Measurements from ENCODE around the gene SREK1IP1. TPM values are rescaled to one million over a fixed set of nuclear protein-coding genes. Genes with fewer than 3 reads are reported as not detected.

SREK1IP1 gene
- 3.7 and 6.3 TPM in 2 replicates for total RNA-seq

GRCh38 chr5:64768358-64769312 is at the start of gene SREK1IP1, which contains the start of gene CWC27:
TSS of gene SREK1IP1 (minus strand) at chr5:64768691. CDS start at chr5:64768517, 174 bp downstream.
TSS of gene CWC27 (plus strand) at chr5:64768930. CDS start at chr5:64769147, 217 bp downstream.

GRCh38 chr5:64690417-64691151 is 77.9 kb downstream of the SREK1IP1 start, which contains the start of gene SHISAL2B:
TSS of gene SHISAL2B (plus strand) at chr5:64690503. CDS start at chr5:64690624, 121 bp downstream.

Other genes with a start within 250 kb of the SREK1IP1 start
- gene SHISAL2B, start 78.2 kb downstream of the SREK1IP1 start, total RNA-seq = not detected in 2 replicates
- gene CWC27, start 239 bp upstream of the SREK1IP1 start, total RNA-seq = 5.6 and 6.5 TPM in 2 replicates